Measurements from ENCODE around the gene ARMS2.

DNA sequence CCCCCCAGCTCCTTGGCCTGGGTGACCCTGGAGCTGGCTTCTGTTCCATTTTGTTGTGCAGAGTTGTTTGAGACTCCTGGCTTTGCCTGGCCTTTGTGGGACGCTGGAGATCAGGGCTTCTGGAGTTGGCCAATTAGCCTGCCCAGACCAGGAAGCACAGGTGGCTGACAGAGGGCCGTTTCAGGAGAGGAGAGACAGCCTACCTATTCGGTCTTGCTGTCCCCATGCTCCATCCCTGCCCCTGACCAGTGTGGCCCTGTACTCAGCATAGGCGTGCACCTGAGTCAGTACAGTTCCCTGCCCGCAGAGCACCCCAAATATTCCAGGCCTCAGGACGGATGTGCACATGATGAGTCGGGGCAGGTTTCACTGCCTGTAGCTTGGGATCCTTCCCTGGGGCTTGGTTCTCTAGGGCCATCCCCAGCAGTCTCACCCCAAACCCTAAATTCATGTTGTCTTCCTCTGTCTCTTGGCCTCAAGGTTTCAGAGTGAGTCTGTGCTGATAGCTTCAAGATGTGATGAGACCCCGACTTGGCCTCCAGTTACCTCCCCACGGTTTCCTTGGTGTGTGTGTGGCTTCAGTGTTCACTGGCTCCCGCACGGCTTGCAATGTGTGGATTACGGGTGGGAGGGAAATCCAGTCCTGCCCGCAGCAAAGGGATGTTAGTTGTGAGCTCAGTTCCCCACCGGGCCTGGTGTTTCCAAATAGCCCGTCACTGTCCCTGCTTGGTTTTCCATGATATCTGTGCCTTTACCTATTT is 51.6 kb downstream of the ARMS2 start:
- no peak for TF ChIP-seq CTCF (conservative IDR thresholded peaks at IDR 0.05 in 1 of 2, IDR thresholded peaks at IDR 0.05 in 1 of 2; ENCODE audit: low read depth in 1 of 2, low read length in 2 of 2)
- TF ChIP-seq EZH2 (IDR thresholded peaks at IDR 0.05; ENCODE audit: low read length, missing control alignments): no peak
